GM19455 (cell line): ENCODE data around the gene CAPN10.

Experiments
- ATAC-seq: cut with Tn5 transposase; IDR thresholded peaks from one replicate; pipeline ENCODE4 v1.9.1; 2021; ENCODE audit not compliant: unreplicated experiment

Gene CAPN10

GRCh38 chr2:240588669-240589068 is 2.1 kb downstream of the CAPN10 start:
- no peak for ATAC-seq

DNA sequence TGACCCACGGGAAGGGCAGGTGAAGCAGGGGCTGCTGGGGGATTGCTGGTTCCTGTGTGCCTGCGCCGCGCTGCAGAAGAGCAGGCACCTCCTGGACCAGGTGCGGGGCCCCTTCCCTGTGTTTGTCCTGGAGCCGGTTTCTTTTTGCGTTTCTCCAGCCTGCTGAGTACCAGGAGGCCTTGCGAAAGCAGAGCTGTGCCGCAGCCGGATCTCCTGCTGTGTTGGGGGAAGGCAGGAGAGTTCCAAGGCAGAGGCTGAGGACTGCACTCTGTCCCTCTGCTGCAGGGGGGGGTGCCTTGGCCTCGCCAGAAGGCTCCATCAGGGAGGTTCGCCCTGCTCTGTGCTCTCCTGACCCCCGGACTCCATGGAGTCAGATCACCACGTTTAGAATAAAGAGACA is 2.8 kb downstream of the CAPN10 start:
- no peak for ATAC-seq

DNA sequence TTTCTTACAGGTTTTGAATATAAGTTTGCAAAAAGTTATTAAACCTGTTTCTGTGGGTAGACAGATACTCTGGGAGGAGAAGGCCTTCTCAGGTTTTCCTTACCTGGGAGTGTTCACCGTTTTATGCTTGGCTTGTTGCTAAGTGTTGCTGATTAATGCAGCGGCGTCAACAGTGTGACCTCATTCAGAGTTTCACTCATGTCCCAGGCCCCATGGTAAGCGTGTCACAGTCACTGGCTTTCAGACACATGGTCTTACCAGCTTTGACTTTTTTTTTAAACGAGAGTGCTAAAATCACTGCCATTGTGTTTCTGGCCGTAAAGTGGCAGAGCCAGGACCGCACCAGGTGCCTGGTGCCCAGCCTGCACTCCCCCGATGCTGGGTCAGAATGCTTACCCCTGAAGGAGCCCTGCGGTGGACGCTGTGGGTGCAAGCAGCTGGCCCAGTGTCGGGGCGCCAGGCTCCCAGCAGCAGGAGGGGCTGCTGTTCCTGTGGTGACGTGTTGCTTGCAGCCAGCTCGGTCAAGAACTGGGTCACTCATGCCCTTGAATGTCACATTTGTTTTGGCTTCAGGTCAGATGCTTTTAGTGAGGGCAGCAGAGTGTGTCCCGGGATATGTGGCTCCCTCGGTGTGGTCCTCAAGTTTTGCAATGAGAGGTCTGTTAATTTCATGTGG is 3.5 kb downstream of the CAPN10 start:
- ATAC-seq = no peak

DNA sequence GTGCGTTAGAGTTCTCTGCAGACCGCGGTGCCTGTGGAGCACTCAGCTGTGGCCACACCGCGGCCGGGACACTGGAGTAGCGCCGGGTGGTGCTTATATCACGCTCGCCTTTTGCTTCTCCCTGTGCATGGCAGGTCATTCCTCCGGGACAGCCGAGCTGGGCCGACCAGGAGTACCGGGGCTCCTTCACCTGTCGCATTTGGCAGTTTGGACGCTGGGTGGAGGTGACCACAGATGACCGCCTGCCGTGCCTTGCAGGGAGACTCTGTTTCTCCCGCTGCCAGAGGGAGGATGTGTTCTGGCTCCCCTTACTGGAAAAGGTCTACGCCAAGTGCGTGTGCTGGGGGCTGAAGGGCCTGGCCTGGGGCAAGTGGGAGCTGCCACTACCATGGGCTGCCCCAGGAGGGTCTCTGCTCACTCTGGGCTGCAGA is 4.2 kb downstream of the CAPN10 start:
- no peak for ATAC-seq

DNA sequence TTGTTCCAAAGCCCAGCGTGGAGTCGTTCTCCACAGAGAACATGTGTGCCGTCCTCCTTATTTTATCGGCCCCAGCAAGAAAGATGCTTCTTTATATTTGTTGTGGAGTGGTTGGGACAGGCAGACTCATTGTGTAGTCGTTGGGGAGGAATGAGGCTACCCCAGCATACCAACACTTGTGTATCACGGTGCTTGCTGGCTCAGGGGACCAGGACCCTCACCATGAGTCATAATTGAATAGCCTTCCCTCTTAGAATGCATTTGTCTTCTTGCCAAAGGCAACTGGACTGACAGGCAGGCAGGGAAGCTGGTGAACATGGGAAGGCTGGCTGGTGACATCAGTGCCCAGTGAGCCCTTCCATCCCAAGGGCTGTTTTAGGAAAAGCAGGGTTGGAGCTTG is 4.7 kb downstream of the CAPN10 start:
- no peak for ATAC-seq

DNA sequence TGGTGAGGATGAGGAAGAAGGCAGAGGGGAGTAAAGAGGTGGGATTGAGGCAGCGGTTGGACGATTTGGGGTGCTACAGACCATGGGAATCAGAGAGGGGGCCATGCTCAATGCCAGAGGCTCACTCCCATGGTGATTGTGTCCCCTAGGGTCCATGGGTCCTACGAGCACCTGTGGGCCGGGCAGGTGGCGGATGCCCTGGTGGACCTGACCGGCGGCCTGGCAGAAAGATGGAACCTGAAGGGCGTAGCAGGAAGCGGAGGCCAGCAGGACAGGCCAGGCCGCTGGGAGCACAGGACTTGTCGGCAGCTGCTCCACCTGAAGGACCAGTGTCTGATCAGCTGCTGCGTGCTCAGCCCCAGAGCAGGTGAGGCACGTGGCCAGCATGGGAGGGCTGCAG is 5.2 kb downstream of the CAPN10 start:
- no peak for ATAC-seq

GRCh38 chr2:240593026-240593702 is 6.6 kb downstream of the CAPN10 start:
- ATAC-seq = no peak

DNA sequence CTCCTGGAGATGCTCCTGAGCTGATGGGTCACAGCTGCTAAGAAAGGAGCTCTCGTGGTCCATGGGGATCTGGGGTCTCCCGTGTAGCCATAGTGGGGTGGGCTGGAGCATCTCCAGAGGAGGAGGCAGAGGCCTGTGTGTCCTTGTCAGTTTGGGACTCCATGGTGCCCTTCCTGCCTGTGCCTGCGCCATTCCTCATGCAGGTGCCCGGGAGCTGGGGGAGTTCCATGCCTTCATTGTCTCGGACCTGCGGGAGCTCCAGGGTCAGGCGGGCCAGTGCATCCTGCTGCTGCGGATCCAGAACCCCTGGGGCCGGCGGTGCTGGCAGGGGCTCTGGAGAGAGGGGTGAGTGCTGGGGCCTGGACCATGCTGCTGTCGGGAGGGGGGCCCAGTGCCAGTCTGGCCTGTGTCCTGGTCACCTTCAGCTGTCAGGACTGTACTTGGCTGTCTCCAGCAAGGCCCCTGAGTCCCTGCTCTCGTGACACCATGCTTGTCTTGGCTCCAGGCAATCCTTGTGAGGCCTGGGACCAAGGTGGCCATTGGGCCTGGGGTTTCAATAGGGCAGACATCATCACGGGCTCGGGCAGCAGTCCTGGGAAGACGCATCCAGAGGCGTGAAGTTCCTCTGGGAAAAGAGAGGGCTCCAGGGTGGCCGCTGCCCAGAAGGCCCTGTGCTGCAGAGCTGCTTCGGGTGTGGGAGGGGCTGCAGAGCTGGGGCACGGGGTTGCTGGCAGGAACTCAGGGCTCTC is 7.3 kb downstream of the CAPN10 start:
- no peak for ATAC-seq

- ATAC-seq = no peak
Measured at GRCh38 chr2:240594511-240595380, 8.2 kb downstream of the CAPN10 start.

GRCh38 chr2:240595381-240596079 is 9.0 kb downstream of the CAPN10 start:
- ATAC-seq = no peak

GRCh38 chr2:240596080-240596460 is 9.5 kb downstream of the CAPN10 start:
- ATAC-seq = no peak

- ATAC-seq = no peak
Measured at GRCh38 chr2:240596491-240596931, 10.0 kb downstream of the CAPN10 start.

DNA sequence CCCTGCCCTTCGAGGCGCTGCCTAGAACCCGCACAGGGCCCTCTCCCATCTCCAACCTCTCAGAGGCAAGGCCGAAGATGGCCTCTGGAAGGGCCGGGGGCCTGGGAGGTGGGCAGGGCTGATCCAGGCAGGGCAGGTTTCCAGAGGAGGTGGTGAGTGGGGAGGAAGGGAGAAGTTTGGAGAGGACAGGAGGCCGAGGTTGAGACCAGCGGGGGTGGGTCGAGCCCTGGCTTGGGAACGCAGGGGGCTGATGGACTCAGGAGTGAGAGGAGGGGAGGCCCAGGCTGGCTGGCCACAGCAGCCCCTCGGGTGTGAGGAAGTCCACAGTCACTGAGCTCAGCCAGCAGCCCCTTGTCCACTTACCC is 10.5 kb downstream of the CAPN10 start:
- no peak for ATAC-seq

DNA sequence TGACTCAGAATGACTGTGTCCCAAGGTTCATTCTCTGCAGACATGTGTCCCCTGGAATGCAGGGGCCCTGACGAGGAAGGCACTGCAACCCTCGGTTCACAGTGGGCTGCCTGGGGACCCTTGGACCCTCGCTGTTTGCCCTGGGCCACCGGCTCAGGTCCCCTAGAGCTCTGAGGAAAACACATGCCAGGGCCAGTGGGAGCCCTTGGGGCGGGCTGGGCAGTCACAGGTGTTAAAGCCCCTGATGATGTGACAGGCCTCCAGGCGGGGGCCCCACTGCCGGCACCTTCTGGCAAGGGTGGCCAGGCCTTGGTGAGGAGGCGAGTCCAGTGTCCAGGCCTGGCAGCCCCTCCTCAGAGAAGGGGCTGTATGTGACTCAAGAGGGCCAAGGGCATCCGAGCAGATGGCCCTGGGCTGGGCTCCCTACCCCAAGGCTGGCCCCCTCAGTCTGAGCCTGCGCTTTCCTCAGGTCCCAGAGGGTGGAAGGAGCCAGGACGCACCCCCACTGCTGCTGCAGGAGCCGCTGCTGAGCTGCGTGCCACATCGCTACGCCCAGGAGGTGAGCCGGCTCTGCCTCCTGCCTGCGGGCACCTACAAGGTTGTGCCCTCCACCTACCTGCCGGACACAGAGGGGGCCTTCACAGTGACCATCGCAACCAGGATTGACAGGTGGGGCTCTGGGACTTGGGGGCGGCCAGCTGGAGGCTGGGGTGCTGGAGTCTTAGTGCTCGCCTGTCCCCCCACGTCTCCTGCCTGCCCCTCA is 11.1 kb downstream of the CAPN10 start:
- no peak for ATAC-seq

- ATAC-seq = no peak
Measured at GRCh38 chr2:240598311-240598911, 11.9 kb downstream of the CAPN10 start.

- ATAC-seq = no peak
Measured at GRCh38 chr2:240599141-240599583, 12.6 kb downstream of the CAPN10 start.

DNA sequence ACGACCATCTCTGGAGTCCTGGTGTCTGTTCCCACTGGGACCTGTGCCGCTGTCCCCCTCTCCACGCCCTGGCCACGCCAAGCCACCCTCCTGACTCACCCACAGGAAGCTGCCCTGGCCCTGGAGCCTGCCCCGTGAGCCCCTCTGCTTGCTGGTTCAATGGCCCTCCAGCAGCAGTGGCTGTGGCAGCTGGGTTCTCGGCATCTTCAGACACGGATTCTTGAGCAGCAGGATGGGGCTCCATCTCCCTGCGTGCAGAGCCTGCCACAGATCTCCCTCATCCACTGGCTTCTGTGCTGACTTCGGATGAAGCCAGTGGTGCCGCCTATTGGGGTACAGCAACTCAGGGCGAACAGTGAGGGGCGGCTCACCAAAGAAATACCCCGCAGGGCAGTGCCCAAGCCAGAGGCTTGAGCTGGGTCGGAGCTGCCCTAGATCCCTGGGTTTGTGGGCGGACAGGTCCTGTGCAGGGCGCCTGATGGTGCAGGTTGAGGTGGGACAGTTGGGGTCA is 14.0 kb downstream of the CAPN10 start:
- ATAC-seq = no peak

DNA sequence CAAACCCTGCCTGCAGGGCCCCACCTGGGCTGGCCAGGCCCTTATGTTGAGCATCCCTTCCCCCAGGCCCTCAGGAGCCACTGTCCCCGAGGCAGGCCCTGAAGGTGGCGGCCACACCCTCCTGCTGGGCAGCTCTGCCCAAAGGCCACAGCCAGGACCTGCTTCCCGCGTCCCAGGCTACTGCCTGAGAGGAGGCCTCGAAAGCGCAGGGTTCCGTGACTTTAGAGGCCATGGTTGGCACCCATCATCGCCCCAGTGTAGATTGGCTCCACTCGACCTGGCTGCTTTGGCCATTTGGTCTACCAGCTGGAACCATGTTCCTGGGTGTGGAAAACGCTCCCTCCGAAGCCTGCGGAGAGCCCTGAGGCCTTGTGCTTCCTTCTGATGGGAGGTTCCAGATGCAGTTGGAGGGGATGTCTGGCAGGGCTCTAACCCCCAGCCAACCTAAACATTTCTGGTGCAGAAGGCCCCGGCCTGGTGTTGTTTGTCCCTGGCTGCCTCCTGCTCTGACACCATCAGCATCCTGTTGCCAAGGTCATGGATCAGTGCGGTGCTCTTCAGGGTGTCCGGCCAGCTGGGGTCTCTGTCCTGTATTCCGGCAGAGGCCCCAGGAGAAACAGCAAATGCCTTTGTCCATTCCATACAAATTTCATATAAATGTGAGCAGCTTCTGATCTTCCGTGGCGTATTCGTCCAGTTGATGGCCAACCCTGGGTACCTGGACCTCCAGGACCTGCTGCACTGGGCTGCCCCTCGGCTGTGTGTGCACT is 14.7 kb downstream of the CAPN10 start:
- no peak for ATAC-seq

DNA sequence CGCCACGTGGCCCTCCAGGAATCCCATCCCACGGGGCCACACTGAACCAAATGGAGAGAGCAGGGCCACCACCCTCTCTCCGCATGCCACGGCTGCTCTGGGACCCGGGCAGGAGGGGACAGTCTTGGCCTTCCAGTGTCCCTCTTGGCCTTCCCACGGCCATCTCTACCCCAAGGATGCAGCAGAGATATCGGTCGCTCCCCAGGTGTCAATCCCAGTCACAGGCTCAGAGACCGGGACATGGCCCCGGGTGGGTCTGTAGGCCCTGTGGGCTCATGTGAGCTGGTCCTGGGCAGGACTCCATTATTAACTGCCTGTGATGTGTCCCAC is 15.3 kb downstream of the CAPN10 start:
- ATAC-seq = no peak
